Activated CD4-positive, alpha-beta T cell treated with anti-CD3 and anti-CD28 coated beads, Interleukin-2, amount 10 ng/mL, durations not matched to agents 24 days and 14 days (primary cell): ENCODE measurements around the gene CACNA1A. TPM values are rescaled to one million over a fixed set of nuclear protein-coding genes. Genes with fewer than 3 reads are reported as not detected.

ENCODE experiments used
- DNase-seq: peaks from one replicate; pipeline ENCODE4 v3.0.0; 2022
- H3K27ac Mint-ChIP-seq: one replicate; pipeline ENCODE4 v1.8.0; 2022; ENCODE audit warnings: mild to moderate bottlenecking, mixed read lengths
- H3K27me3 Mint-ChIP-seq: one replicate; pipeline ENCODE4 v1.8.0; 2022; ENCODE audit warnings: mixed read lengths
- H3K36me3 Mint-ChIP-seq: one replicate; pipeline ENCODE4 v1.8.0; 2022; ENCODE audit warnings: low read depth, mild to moderate bottlenecking, mixed read lengths
- H3K4me1 Mint-ChIP-seq: one replicate; pipeline ENCODE4 v1.8.0; 2021; ENCODE audit warnings: mixed read lengths
- H3K4me3 Mint-ChIP-seq: one replicate; pipeline ENCODE4 v1.8.0; 2022; ENCODE audit warnings: mild to moderate bottlenecking, moderate library complexity, mixed read lengths
- H3K9me3 Mint-ChIP-seq: one replicate; pipeline ENCODE4 v1.8.0; 2021; ENCODE audit warnings: mixed read lengths
- intact Hi-C: fragments of 100-400 bp; cut with micrococcal nuclease; formaldehyde crosslinking; loops from one replicate; pipeline ENCODE4 v1.15.1; 2023
- total RNA-seq: library from RNA; stranded (reverse); gene quantifications from 2 replicates; pipeline ENCODE4 v1.2.3, GENCODE V29; 2022

CACNA1A gene
- total RNA-seq, 1 donor from 2014 or later = 0.28 TPM

DNA sequence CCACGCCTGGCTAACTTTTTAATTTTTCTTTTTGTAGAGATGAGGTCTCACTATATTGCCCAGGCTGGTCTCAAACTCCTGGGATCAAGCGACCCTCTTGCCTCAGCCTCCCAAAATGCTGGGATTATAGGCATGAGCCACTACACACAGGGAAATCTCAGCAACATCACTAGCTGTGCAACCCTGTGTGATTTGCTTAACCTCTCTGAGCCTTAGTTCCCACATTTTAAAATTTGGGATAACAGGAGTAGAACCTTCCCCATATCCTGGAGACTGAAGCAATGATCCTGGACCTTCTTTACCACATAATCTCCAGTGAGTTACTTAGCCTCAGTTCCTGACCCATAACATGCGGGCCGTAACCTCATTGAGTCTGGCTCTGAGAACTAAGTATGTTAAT is 217.0 kb downstream of the CACNA1A start:
- intact Hi-C loops = no loop called here
- H3K9me3 Mint-ChIP-seq = no peaks in the 10 kb centered on the region

DNA sequence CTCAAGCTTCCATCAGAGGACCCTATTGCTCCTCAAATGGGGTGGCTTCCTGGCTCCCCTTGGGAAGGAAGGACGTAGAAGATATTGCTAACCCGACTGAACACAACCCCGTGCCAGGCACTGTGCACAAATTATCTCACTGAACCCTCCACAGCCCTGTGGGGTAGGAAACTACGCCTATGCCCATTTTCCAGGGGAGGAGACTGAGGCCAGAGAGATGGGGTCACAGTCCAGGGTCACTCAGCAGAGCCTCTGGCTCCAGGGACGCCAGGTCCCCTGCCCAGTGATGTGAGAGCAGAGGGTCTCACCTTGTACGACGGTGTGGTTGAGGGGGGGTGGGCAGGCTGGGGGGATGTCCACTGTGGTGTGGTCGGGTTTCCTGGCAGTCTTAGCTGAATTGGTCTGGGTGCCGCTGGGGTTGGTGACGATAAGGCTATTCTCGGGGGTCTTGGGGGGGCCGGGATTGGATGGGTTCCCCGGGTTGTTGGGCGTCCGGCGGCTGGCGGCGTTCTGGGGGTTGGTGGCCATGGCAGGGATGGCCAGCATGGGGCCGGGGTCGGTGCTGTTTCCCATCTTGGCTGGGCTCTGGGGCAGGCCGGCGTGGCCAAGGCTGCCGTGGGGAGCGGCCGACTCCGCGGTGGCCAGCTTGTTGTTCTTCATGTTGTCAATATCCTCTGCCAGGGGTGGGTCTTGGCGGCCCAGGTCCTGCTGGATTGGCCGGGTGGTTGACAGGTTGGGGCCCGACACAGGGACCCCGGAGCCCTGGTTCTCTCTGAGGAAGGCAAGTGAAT is 219.9 kb downstream of the CACNA1A start:
- H3K9me3 Mint-ChIP-seq = no peaks in the 10 kb centered on the region
- no peak overlapping the region for H3K4me3 Mint-ChIP-seq
- intact Hi-C loops = no loop called here
- H3K36me3 Mint-ChIP-seq = no peaks in the 10 kb centered on the region
- H3K4me1 Mint-ChIP-seq = no peaks in the 10 kb centered on the region
- H3K27me3 Mint-ChIP-seq = peaks cover 4% of the 10 kb centered on the region
- H3K27ac Mint-ChIP-seq = no peak overlapping the region
- DNase-seq = no peak

More for the DNA sequence above, 217.0 kb downstream of the CACNA1A start:
- no peaks in the 10 kb centered on the region for H3K4me1 Mint-ChIP-seq
- no peak for DNase-seq
- H3K4me3 Mint-ChIP-seq = no peak overlapping the region
- H3K27me3 Mint-ChIP-seq = no peaks in the 10 kb centered on the region
- no peaks in the 10 kb centered on the region for H3K36me3 Mint-ChIP-seq
- H3K27ac Mint-ChIP-seq = no peak overlapping the region

DNA sequence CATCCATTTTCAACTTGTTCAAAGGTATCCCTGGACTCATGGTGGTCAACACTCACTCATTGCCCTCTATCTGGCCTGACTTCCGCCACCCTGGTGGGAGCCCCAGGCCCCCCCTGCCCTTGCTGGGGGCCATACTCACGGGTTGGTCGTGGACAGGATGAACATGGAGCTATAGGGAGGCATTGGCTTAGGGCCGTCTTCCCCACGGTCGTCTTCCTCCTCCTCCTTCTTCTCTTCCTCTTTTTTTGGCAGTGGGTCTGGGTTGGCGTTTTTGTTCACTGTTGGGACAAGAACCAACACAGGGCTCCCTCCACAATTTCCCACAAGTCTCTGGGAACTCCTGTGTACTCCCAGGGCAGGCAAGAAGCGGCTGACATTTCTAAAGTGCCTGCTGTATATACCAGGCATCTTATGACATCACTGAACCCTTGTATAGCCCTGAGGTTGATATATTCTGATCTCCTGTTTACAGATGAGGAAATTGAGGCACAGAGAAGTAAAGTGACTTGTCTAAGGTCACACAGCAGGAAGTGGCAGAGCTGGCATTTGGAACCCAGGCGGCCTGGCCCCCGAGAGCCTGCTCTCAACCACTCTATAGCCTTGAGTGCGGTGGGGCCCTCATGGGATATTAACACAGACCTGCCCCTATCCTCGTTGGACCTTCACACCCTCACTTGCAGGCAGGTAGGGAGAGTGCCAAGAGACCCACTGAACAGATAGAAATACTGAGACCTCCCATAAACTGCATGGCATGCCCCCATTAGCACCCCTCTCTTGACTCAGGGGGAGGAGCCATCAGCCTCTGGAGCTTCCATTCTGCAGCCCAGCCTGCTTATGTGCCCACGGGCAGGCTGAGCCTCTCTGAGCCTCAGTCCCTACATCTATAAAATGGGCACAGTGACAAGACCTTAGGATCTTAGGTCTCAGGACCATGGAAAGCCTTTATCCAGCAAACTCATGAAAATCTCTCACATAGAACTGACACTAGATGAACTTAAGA is 221.1 kb downstream of the CACNA1A start:
- intact Hi-C loops = no loop called here
- no peaks in the 10 kb centered on the region for H3K4me1 Mint-ChIP-seq
- H3K27me3 Mint-ChIP-seq = peaks cover 6% of the 10 kb centered on the region
- DNase-seq = no peak
- H3K4me3 Mint-ChIP-seq = no peak overlapping the region
- H3K27ac Mint-ChIP-seq = no peak overlapping the region
- no peaks in the 10 kb centered on the region for H3K36me3 Mint-ChIP-seq
- no peaks in the 10 kb centered on the region for H3K9me3 Mint-ChIP-seq

DNA sequence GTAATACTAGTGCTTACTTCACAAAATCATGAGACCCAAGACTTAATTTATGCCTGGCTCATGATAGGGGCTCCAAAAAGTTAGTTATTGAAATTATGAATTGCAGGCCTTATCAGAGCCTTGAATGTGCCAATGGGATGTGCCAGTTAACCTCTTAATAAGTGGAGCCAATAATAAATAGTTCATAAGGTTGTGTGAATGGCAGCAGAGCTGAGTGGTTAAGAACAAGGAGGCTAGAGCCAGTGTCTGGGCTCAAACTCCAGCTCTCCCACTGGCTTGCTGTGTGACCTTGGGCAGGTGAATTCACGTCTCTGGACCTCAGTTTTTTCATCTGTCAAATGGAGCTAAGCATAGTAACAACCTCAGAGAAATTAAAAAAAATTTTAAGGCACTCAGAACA is 222.4 kb downstream of the CACNA1A start:
- Mint-ChIP-seq H3K36me3 (no peaks in the 10 kb centered on the region), H3K27ac (no peak overlapping the region), H3K4me1 (no peaks in the 10 kb centered on the region), H3K4me3 (no peak overlapping the region), H3K9me3 (no peaks in the 10 kb centered on the region), H3K27me3 (peaks cover 6% of the 10 kb centered on the region)
- DNase-seq = no peak
- intact Hi-C loops = no loop called here

DNA sequence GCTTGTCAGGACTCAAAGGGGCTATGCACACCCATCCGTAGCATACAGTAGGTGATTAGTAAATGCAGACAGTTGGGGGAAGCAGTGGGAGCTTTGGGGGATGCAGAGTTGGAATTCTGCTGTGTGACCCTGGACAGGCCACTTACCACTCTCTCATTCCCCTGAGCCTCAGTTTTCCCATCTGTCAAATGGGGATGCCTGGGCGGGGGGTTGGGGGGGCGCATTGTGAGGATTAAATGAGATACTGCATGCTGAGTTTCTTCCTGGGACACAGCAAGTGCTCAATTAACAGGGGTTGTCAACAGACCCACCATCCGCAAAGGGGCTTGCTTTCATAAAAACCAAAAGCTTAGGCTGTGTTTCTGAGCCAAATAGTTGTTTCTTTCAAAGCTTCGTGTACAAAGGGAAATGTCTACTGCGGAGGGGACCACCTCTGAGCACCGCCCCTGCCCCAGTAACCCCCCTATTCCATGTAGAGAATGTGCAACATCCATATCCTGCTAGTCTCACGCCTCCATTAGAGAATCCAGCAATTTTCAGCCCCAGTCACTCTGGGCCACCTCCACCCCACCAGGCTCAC is 223.7 kb downstream of the CACNA1A start:
- Mint-ChIP-seq H3K9me3 (no peaks in the 10 kb centered on the region), H3K4me1 (peaks cover 1% of the 10 kb centered on the region)

DNA sequence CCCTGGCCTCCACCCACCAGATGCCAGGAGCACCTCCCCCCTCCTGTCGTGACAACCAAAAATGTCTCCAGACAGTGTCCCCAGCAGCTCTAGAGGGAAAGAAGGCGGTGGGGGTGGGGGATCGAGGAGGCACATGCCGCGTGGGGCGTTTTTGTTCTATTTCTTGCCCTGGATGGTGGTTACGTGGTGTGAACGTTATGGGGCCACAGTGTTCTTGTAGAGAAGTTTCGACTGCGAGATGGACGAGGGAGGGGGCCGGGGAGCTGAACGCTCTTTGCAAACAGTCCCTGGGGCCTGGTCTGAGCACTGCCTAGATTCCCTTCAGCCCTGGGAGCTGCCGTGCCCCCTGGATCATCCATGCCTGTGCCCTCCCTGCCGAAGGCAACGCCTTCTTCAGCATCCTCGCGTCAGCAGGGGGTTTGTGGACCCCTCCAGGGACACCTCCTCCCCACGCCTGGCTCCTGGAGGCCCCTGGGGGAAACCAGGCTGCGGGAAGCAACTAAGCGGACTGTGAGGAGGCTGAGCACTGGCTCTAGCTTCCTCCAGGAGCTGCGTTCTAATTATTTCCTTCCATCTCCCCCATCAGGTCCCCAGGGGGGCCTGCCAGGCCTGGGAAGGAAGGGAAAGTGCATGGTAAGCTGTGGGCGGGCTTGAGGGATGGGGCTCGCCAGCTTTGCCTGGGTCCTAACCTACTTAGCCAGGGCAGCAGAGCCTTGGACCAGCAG is 224.6 kb downstream of the CACNA1A start:
- Mint-ChIP-seq H3K27me3 (peaks cover 6% of the 10 kb centered on the region), H3K9me3 (no peaks in the 10 kb centered on the region), H3K4me1 (peaks cover 5% of the 10 kb centered on the region), H3K27ac (no peak overlapping the region), H3K4me3 (no peak overlapping the region), H3K36me3 (no peaks in the 10 kb centered on the region)
- intact Hi-C loops = no loop called here
- no peak for DNase-seq

More for the DNA sequence above, 223.7 kb downstream of the CACNA1A start:
- Mint-ChIP-seq H3K36me3 (no peaks in the 10 kb centered on the region), H3K27me3 (peaks cover 6% of the 10 kb centered on the region), H3K27ac (no peak overlapping the region), H3K4me3 (no peak overlapping the region)
- intact Hi-C loops = no loop called here
- no peak for DNase-seq

DNA sequence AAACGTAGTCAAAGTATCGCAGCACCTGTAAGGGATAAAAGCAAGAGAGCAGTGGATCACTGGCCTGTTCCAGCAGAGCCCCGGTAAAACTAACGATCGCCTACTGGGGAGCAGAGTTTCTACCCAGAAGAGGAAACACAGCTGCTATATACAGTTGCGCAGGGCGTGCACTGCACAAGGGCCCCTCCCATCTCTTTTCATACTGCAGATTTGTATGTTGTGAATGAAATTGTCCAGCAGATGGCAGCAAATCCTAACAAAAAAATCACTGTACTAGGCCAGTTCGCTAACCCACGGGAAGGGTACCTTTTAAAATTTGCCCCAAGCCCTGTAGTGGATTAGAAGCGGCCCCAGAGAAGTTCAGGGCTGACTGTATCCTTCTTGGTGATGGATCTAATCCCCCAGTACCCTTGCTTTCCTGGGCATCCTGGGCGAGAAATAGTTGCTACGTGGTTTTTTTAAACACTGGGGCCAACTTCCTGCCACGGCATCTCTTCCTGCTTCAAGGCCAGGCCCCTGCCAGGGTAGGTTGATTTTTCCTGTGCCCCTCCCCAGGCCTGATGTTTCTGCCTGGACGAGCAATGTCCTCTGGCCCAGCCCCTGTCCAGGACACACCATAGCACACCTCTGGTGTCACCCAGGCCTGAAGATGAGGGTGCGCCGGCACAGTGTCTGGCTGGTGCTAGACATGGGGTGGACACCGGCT is 229.0 kb downstream of the CACNA1A start:
- DNase-seq = peak; percentile 93
- H3K36me3 Mint-ChIP-seq = no peaks in the 10 kb centered on the region
- H3K9me3 Mint-ChIP-seq = no peaks in the 10 kb centered on the region
- intact Hi-C loops = loop anchor here (1.0 to 10.0 kb wide), 5 partner anchors 154 to 838 kb away; partner anchors contain the start of gene PRKACA
- H3K4me1 Mint-ChIP-seq = peaks cover 7% of the 10 kb centered on the region
- H3K27me3 Mint-ChIP-seq = peaks cover 8% of the 10 kb centered on the region
- H3K27ac Mint-ChIP-seq = peak overlapping the region; percentile 79
- H3K4me3 Mint-ChIP-seq = peak overlapping the region; percentile 32

DNA sequence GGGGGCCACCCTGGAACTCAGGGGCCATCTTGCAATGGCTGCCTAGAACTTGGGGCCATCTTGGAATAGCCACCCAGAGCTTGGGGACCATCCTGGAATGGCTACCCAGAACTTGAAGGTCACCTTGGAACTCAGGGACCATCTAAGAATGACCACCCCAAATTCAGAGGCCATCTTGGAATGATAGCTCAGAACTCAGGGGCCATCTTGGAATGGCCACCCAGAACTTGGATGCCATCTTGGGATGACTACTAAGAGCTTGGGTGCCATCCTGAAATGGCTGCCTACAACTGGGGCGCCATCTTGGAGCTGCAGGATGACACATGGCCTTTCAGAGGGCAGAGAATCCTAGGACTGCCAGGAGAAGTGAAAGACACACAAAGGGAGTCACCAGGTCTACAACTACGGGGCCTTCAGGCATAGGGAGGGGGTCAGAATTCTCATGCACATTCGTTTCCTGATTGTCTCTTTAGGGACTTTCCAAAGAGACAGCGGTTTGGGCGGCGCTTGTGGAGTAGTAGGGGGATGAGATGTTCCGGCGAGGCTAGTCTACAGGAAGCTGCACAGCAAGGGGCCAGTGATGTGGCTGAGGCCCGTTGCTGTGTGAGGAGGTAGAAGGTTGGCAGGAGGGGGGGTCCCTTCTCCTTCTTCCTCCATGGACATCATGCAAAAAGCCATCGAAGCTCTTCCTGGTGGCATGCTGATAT is 231.1 kb downstream of the CACNA1A start:
- peaks cover 7% of the 10 kb centered on the region for H3K4me1 Mint-ChIP-seq
- no peak overlapping the region for H3K4me3 Mint-ChIP-seq
- intact Hi-C loops = loop anchor here (10.0 kb wide), 2 partner anchors 460 to 840 kb away; partner anchors contain the start of gene PRKACA
- DNase-seq = no peak
- no peaks in the 10 kb centered on the region for H3K9me3 Mint-ChIP-seq
- no peaks in the 10 kb centered on the region for H3K36me3 Mint-ChIP-seq
- peaks cover 6% of the 10 kb centered on the region for H3K27me3 Mint-ChIP-seq
- peak overlapping the region; percentile 16 for H3K27ac Mint-ChIP-seq

DNA sequence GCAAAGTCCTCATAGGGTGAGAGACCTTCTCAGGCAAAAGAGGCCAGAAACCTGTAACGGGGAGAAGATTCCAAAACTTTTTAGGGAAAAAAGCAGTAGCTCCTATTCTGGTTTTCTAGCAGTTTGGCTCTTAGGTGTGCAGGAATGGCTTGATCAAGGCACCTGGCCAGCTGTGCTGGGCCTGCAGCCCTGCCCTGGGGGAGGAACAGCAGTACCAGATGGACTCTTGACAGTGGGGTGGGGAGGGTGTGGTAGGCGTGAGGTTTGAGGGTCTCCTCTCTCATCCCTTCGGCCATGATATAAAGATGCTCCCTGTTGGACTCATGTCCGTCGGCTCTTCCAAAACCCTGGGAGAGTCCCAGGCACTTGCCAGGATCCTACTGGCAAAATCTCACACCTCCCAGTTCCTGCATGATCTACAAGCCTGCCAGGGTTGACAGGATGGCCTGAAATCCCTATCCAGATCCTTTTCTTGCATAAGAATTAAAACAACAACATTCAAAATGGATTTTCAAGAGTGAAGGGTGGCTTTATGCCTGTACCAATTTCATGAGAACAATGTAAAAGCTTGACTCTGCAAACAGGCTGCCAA is 235.7 kb downstream of the CACNA1A start:
- no peaks in the 10 kb centered on the region for H3K36me3 Mint-ChIP-seq
- no peaks in the 10 kb centered on the region for H3K9me3 Mint-ChIP-seq
- H3K27me3 Mint-ChIP-seq = peaks cover 8% of the 10 kb centered on the region
- intact Hi-C loops = loop anchor here (10.0 kb wide), 2 partner anchors 464 to 844 kb away; partner anchors contain the start of gene PRKACA
- no peak overlapping the region for H3K4me3 Mint-ChIP-seq
- no peak overlapping the region for H3K27ac Mint-ChIP-seq
- DNase-seq = no peak
- peaks cover 2% of the 10 kb centered on the region for H3K4me1 Mint-ChIP-seq

DNA sequence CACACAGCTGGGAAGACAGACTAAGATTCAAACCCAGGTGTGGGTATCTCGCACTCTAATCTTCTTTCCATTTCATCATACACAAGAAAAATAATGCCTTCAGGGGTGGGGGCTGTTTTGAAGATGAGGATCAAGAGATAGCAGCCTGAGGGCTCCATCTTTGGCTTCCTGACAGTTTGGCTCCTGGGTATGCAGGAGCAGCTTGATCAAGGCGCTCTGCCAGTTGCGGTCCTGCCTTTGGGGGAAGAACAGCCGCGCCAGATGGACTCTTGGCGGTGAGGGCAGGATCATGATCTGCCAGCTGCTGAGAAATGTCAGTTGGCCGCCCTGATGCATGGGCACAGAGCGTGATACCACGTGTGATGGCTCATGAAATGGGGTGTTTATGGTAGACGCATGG is 236.9 kb downstream of the CACNA1A start:
- DNase-seq = no peak
- intact Hi-C loops = loop anchor here (10.0 kb wide), 1 partner anchor 285 kb away; no protein-coding TSS in a partner anchor
- H3K27me3 Mint-ChIP-seq = peaks cover 14% of the 10 kb centered on the region
- H3K4me1 Mint-ChIP-seq = no peaks in the 10 kb centered on the region
- no peaks in the 10 kb centered on the region for H3K36me3 Mint-ChIP-seq
- H3K27ac Mint-ChIP-seq = no peak overlapping the region
- no peak overlapping the region for H3K4me3 Mint-ChIP-seq
- no peaks in the 10 kb centered on the region for H3K9me3 Mint-ChIP-seq

DNA sequence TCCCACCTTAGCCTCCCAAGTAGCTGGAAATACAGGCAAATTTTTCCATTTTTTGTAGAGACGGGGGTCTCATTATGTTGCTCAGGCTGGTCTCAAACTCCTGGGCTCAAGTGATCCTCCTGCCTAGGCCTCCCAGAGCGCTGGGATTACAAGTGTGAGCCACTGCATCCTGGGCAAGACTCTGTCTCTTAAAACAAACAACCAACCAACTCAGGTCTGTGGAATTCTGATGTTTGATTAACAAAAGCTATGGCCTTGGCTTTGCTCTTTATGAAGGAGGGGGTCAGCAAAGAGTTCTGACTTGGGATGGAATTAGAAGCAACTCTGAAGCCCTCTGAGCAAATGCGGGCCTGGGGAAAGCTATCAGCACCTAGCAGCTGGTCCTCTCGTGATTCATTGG is 238.4 kb downstream of the CACNA1A start:
- Mint-ChIP-seq H3K36me3 (no peaks in the 10 kb centered on the region), H3K4me1 (peaks cover 2% of the 10 kb centered on the region), H3K27ac (no peak overlapping the region), H3K27me3 (peaks cover 17% of the 10 kb centered on the region), H3K9me3 (no peaks in the 10 kb centered on the region), H3K4me3 (no peak overlapping the region)
- intact Hi-C loops = loop anchor here (10.0 kb wide), 1 partner anchor 283 kb away; no protein-coding TSS in a partner anchor
- no peak for DNase-seq

DNA sequence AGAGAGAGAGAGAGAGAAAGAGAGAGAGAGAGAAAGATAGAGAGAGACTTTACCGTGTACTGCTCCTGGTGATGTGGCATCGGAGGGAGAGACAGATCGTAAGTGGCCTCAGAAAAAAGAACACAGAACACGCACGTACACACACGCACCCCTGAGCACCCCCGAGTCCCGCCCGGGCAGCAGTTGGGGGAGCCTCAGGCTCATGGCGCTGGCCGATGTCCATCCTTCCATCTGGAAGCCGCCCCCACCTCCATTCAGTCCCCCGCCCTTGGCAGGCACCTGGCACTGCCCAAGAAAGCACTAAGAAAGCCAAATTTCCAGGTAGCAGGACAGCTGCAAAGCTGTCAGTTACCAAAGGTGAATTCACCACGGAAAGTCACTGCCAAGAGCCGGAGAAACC is 239.1 kb downstream of the CACNA1A start:
- Mint-ChIP-seq H3K4me3 (no peak overlapping the region), H3K36me3 (no peaks in the 10 kb centered on the region), H3K27me3 (peaks cover 13% of the 10 kb centered on the region), H3K9me3 (no peaks in the 10 kb centered on the region), H3K4me1 (peaks cover 7% of the 10 kb centered on the region), H3K27ac (no peak overlapping the region)
- DNase-seq = no peak
- intact Hi-C loops = loop anchor here (10.0 kb wide), 1 partner anchor 282 kb away; no protein-coding TSS in a partner anchor
